ENCODE data around the gene CCL27.
"Not testable (repeated sequence)": the region's sequence is repeated elsewhere in the genome, so short reads cannot be mapped to it uniquely, and the experiment has no call there.

Gene CCL27

GRCh38 chr9:34648673-34649072 lies 13.8 kb downstream of the CCL27 start:
- no peak for DNase-seq

GRCh38 chr9:34647651-34648050 lies 14.8 kb downstream of the CCL27 start:
- DNase-seq, result no peak

- DNase-seq, result no peak
These were observed 15.4 kb downstream of the CCL27 start for GRCh38 chr9:34647084-34647403.

GRCh38 chr9:34646211-34647083 lies 16.0 kb downstream of the CCL27 start, which contains the start of gene GALT:
Gene GALT, plus strand, starts transcription at chr9:34646675. Its CDS starts 30 bp downstream, at chr9:34646705.
- DNase-seq, result peak; percentile 88 to 89

GRCh38 chr9:34644766-34645314 lies 17.6 kb downstream of the CCL27 start:
- no peak for DNase-seq

GRCh38 chr9:34642679-34643078 lies 19.8 kb downstream of the CCL27 start:
- DNase-seq, result no peak

GRCh38 chr9:34639322-34639721 lies 23.1 kb downstream of the CCL27 start:
- not testable (repeated sequence) for DNase-seq

- DNase-seq, result no peak
These were observed 24.4 kb downstream of the CCL27 start for GRCh38 chr9:34638138-34638445.

- DNase-seq, result peak; percentile 92 to 93
These were observed 24.9 kb downstream of the CCL27 start, which contains the start of gene SIGMAR1 for GRCh38 chr9:34637356-34638137. Gene SIGMAR1, minus strand, starts transcription at chr9:34637787. Its CDS starts 90 bp downstream, at chr9:34637697.

- peak in 1 of 2 experiments; percentile 42 for DNase-seq
These were observed 25.6 kb downstream of the CCL27 start for GRCh38 chr9:34636791-34637355.

GRCh38 chr9:34635556-34635955 lies 26.9 kb downstream of the CCL27 start:
- no peak for DNase-seq

- no peak for DNase-seq
These were observed 27.8 kb downstream of the CCL27 start for GRCh38 chr9:34634551-34635248.

GRCh38 chr9:34633851-34634550 lies 28.5 kb downstream of the CCL27 start:
- peak; percentile 30 to 68 for DNase-seq

GRCh38 chr9:34633166-34633565 lies 29.3 kb downstream of the CCL27 start:
- no peak for DNase-seq

GRCh38 chr9:34630402-34631154 lies 31.9 kb downstream of the CCL27 start:
- no peak for DNase-seq

- DNase-seq, result no peak
These were observed 33.0 kb downstream of the CCL27 start for GRCh38 chr9:34629491-34629808.

- DNase-seq, result peak in 1 of 2 experiments; percentile 25
These were observed 33.6 kb downstream of the CCL27 start, which contains the start of gene ARID3C for GRCh38 chr9:34628656-34629490. Gene ARID3C, minus strand, starts transcription at chr9:34629066. Its CDS starts 1,052 bp downstream, at chr9:34628014.

- no peak for DNase-seq
These were observed 34.5 kb downstream of the CCL27 start for GRCh38 chr9:34627716-34628655.

GRCh38 chr9:34625186-34625486 lies 37.3 kb downstream of the CCL27 start:
- DNase-seq, result no peak

Measured in NCI-H524 (cell line).